IMR-90 (cell line): ENCODE data around the gene GLT8D2. TPM values are rescaled to one million over a fixed set of nuclear protein-coding genes. Genes with fewer than 3 reads are reported as not detected.

Experiments
- ATAC-seq: fragments of 200-7000 bp; cut with Tn5 transposase; 2 replicates; pipeline ENCODE4 v1.9.1; 2020; ENCODE audit warnings: low read depth, mild to moderate bottlenecking, moderate library complexity
- BruUV-seq: library from RNA; stranded (reverse); fragments of 400-500 nt; replicated peaks from 2 replicates; lab custom pipeline; 2021; lab: Mats Ljungman, UMichigan
- CTCF ChIA-PET: fragments of 300-600 bp; formaldehyde crosslinking; extraction: SDS; loops from one replicate; lab custom pipeline; 2021; ENCODE audit warnings: antibody characterized with exemption; lab: Yijun Ruan, JAX
- POLR2A ChIA-PET: fragments of 300-600 bp; sonication (Branson Sonifier 250); formaldehyde crosslinking; loops from one replicate; lab custom pipeline; 2022; ENCODE audit warnings: antibody characterized with exemption; ENCODE audit not compliant: unreplicated experiment; lab: Charles Lee
- DNase-seq: peaks from one replicate; pipeline ENCODE4 v3.0.0; 2013
- H2AFZ ChIP-seq: replicated peaks from 2 replicates; pipeline ENCODE3; 2013; ENCODE audit warnings: low read length, mild to moderate bottlenecking; ENCODE audit not compliant: poor library complexity
- H2AK5ac ChIP-seq: 2 replicates; pipeline ENCODE4 v1.6.1; 2013; ENCODE audit warnings: low read depth, low read length, inconsistent platforms
- H2AK9ac ChIP-seq: replicated peaks from 2 replicates; pipeline ENCODE3; 2013; ENCODE audit warnings: mild to moderate bottlenecking, low read depth, low read length, moderate library complexity; ENCODE audit not compliant: poor library complexity
- H2BK120ac ChIP-seq: 2 replicates; pipeline ENCODE4 v1.6.1; 2013; ENCODE audit warnings: low read depth, low read length, inconsistent platforms
- H2BK15ac ChIP-seq: 3 replicates; pipeline ENCODE4 v1.6.1; 2013; ENCODE audit warnings: low read depth, low read length, inconsistent platforms
- H2BK20ac ChIP-seq: 2 replicates; pipeline ENCODE4 v1.6.1; 2013; ENCODE audit warnings: low read depth, mild to moderate bottlenecking, inconsistent platforms, low read length, moderate library complexity
- H2BK5ac ChIP-seq: 2 replicates; pipeline ENCODE4 v1.6.1; 2013; ENCODE audit warnings: mild to moderate bottlenecking, low read depth, low read length, inconsistent platforms; ENCODE audit not compliant: poor library complexity, severe bottlenecking
- H3K14ac ChIP-seq: replicated peaks from 2 replicates; pipeline ENCODE4 v1.6.1; 2013; ENCODE audit warnings: low read depth, low read length, inconsistent platforms
- H3K18ac ChIP-seq: 2 replicates; pipeline ENCODE4 v1.6.1; 2013; ENCODE audit warnings: low read depth, low read length, control low read depth
- H3K23ac ChIP-seq: 2 replicates; pipeline ENCODE4 v1.6.1; 2013; ENCODE audit warnings: low read depth, low read length, inconsistent platforms
- H3K27ac ChIP-seq: 2 replicates; pipeline ENCODE4 v1.5.1; 2013; ENCODE audit warnings: mild to moderate bottlenecking, control low read depth, low read length; ENCODE audit not compliant: insufficient read depth
- H3K27me3 ChIP-seq: 2 replicates; pipeline ENCODE4 v1.6.1; 2013; ENCODE audit warnings: low read length; ENCODE audit not compliant: control insufficient read depth, insufficient read depth
- H3K36me3 ChIP-seq: 2 replicates; pipeline ENCODE4 v1.6.1; 2013; ENCODE audit warnings: low read length, mixed read lengths; ENCODE audit not compliant: control insufficient read depth, insufficient read depth
- H3K4ac ChIP-seq: 2 replicates; pipeline ENCODE4 v1.6.1; 2013; ENCODE audit warnings: low read depth, low read length, inconsistent platforms
- H3K4me1 ChIP-seq: 2 replicates; pipeline ENCODE4 v1.6.1; 2013; ENCODE audit warnings: low read length, mixed read lengths; ENCODE audit not compliant: control insufficient read depth, insufficient read depth
- H3K4me2 ChIP-seq: 2 replicates; pipeline ENCODE4 v1.6.1; 2013; ENCODE audit warnings: low read depth, mild to moderate bottlenecking, control low read depth, low read length, moderate library complexity
- H3K4me3 ChIP-seq: 2 replicates; pipeline ENCODE4 v1.5.1; 2013; ENCODE audit warnings: low read depth, mild to moderate bottlenecking, control low read depth, low read length, moderate library complexity; ENCODE audit not compliant: insufficient read depth
- H3K56ac ChIP-seq: 2 replicates; pipeline ENCODE4 v1.6.1; 2013; ENCODE audit warnings: low read length, inconsistent platforms; ENCODE audit not compliant: insufficient read depth; ENCODE audit errors: extremely low read depth
- H3K79me1 ChIP-seq, 2 experiments: 2 replicates each; pipeline ENCODE4 v1.6.1; 2013; ENCODE audit warnings: low read length in 2 of 2, inconsistent platforms in 1 of 2, low read depth in 1 of 2
- H3K9ac ChIP-seq: 2 replicates; pipeline ENCODE4 v1.6.1; 2013; ENCODE audit warnings: low read depth, low read length, control low read depth
- H3K9me1 ChIP-seq: 2 replicates; pipeline ENCODE4 v1.6.1; 2013; ENCODE audit warnings: low read length, inconsistent platforms; ENCODE audit not compliant: insufficient read depth
- H3K9me3 ChIP-seq: 2 replicates; pipeline ENCODE4 v1.6.1; 2013; ENCODE audit warnings: low read length; ENCODE audit not compliant: control insufficient read depth, insufficient read depth
- H4K20me1 ChIP-seq: 2 replicates; pipeline ENCODE4 v1.6.1; 2013; ENCODE audit warnings: low read length, inconsistent platforms; ENCODE audit not compliant: insufficient read depth
- H4K5ac ChIP-seq: 2 replicates; pipeline ENCODE4 v1.6.1; 2013; ENCODE audit warnings: mild to moderate bottlenecking, low read depth, low read length, control low read depth
- H4K8ac ChIP-seq, 2 experiments: 2 replicates each; pipeline ENCODE4 v1.6.1; 2013; ENCODE audit warnings: low read depth in 2 of 2, low read length in 2 of 2, control low read depth in 1 of 2, inconsistent platforms in 1 of 2
- H4K91ac ChIP-seq: 2 replicates; pipeline ENCODE4 v1.6.1; 2013; ENCODE audit warnings: low read depth, low read length, inconsistent platforms; ENCODE audit not compliant: insufficient read depth
- BHLHE40 ChIP-seq: fragments of 150-350 bp; IDR thresholded peaks from 2 replicates; pipeline ENCODE4 v1.6.1; 2016; ENCODE audit warnings: mild to moderate bottlenecking, low read depth, low read length
- CEBPB ChIP-seq: IDR thresholded peaks from 2 replicates; pipeline ENCODE4 v1.6.1; 2012; ENCODE audit warnings: low read depth, low read length, improper control_type of control experiment
- CHD1 ChIP-seq: IDR thresholded peaks from 2 replicates; pipeline ENCODE4 v1.6.1; 2012; ENCODE audit warnings: low read depth, low read length, improper control_type of control experiment
- ELK1 ChIP-seq: fragments of 150-350 bp; IDR thresholded peaks from 2 replicates; pipeline ENCODE4 v1.6.1; 2016; ENCODE audit warnings: low read depth, mild to moderate bottlenecking, low read length, moderate library complexity, borderline replicate concordance
- FOS ChIP-seq: fragments of 150-350 bp; IDR thresholded peaks from 2 replicates; pipeline ENCODE4 v1.6.1; 2016; ENCODE audit warnings: low read depth, low read length
- MAFK ChIP-seq: IDR thresholded peaks from 2 replicates; pipeline ENCODE4 v1.6.1; 2012; ENCODE audit warnings: low read depth, low read length, improper control_type of control experiment
- MAZ ChIP-seq: IDR thresholded peaks from 2 replicates; pipeline ENCODE4 v1.6.1; 2012; ENCODE audit warnings: low read depth, mild to moderate bottlenecking, low read length, improper control_type of control experiment, moderate library complexity, borderline replicate concordance
- MXI1 ChIP-seq: IDR thresholded peaks from 2 replicates; pipeline ENCODE4 v1.6.1; 2012; ENCODE audit warnings: low read depth, mild to moderate bottlenecking, low read length, moderate library complexity, borderline replicate concordance
- NFE2L2 ChIP-seq: fragments of 150-350 bp; IDR thresholded peaks from 2 replicates; pipeline ENCODE4 v1.6.1; 2016; ENCODE audit warnings: low read depth, mild to moderate bottlenecking, low read length
- POLR2A ChIP-seq: IDR thresholded peaks from 2 replicates; pipeline ENCODE4 v1.6.1; 2012; ENCODE audit warnings: mild to moderate bottlenecking, low read depth, low read length
- RAD21 ChIP-seq: IDR thresholded peaks from 2 replicates; pipeline ENCODE4 v1.6.1; 2012; ENCODE audit warnings: low read length, improper control_type of control experiment
- RFX5 ChIP-seq: IDR thresholded peaks from 2 replicates; pipeline ENCODE4 v1.8.0; 2012; ENCODE audit warnings: low read depth, mild to moderate bottlenecking, low read length, moderate library complexity
- SMC3 ChIP-seq: fragments of 150-350 bp; IDR thresholded peaks from 2 replicates; pipeline ENCODE4 v1.6.1; 2016; ENCODE audit warnings: low read depth, mild to moderate bottlenecking, antibody characterized with exemption, low read length, moderate library complexity
- USF2 ChIP-seq: fragments of 150-350 bp; IDR thresholded peaks from 2 replicates; pipeline ENCODE4 v1.6.1; 2017; ENCODE audit warnings: mild to moderate bottlenecking, antibody characterized with exemption, low read length, low read depth
- WGBS, 2 experiments: methylation state at CpG; one replicate each; pipeline versions ENCODE4 v1.1.5 to v1.1.7; 2013; ENCODE audit warnings: missing lambda C conversion rate in 2 of 2; ENCODE audit not compliant: insufficient read length in 1 of 2; ENCODE audit errors: extremely low coverage in 2 of 2; 5-methylcytosine and 5-hydroxymethylcytosine counted together
- dilution Hi-C: fragments of 300-500 bp; cut with HindIII; formaldehyde crosslinking; loops from one replicate; pipeline ENCODE4 v1.14.3; 2018; ENCODE audit warnings: low sequenced_read_pairs; ENCODE audit not compliant: unreplicated experiment
- in situ Hi-C: fragments of 300-500 bp; cut with MboI; formaldehyde crosslinking; loops from 3 replicates; pipeline ENCODE4 v1.14.3; 2019; ENCODE audit warnings: low sequenced_read_pairs, inconsistent platforms, mixed read lengths
- intact Hi-C: fragments of 100-400 bp; cut with micrococcal nuclease; formaldehyde crosslinking; loops from 2 replicates; pipeline ENCODE4 v1.10.0; 2022
- polyA plus RNA-seq, 3 experiments: library from polyadenylated mRNA; depleted of rRNA; stranded (reverse); fragments of >200 nt; gene quantifications; 2 replicates each; pipeline ENCODE4 v1.2.3, GENCODE V29; 2012; ENCODE audit warnings: low replicate concordance in 1 of 3
- total RNA-seq: library from RNA; depleted of rRNA; stranded (reverse); fragments of >200 nt; gene quantifications from 2 replicates; pipeline ENCODE4 v1.2.3, GENCODE V29; 2012

The GLT8D2 gene
- total and polyA plus RNA-seq, 2 of the 4 experiments (the other 2 are of a cell fraction) = 33.5 to 47.9 TPM

GRCh38 chr12:103994235-103994634, 55.8 kb downstream of the GLT8D2 start:
- no TSS peak for BruUV-seq

More at GRCh38 chr12:103994235-103994634, 55.8 kb downstream of the GLT8D2 start:
- in situ Hi-C loops = no loop called here
- Histone ChIP-seq H3K4me1 (no peaks in the 10 kb centered on the region), H3K4me2 (no peak overlapping the region), H3K4me3 (no peak overlapping the region), H4K20me1 (no peaks in the 10 kb centered on the region), H3K23ac (no peak overlapping the region), H2AK9ac (no peak overlapping the region), H3K14ac (no peak overlapping the region), H3K27ac (no peak overlapping the region), H3K56ac (no peak overlapping the region), H2BK120ac (no peak overlapping the region), H3K4ac (no peak overlapping the region), H2BK20ac (no peak overlapping the region), H2AFZ (no peak overlapping the region), H4K91ac (no peak overlapping the region), H4K5ac (no peak overlapping the region), H3K9me1 (no peaks in the 10 kb centered on the region), H3K36me3 (peaks cover 2% of the 10 kb centered on the region), H3K9ac (no peak overlapping the region), H3K79me1 (no peaks in the 10 kb centered on the region), H3K27me3 (no peaks in the 10 kb centered on the region), H3K9me3 (no peaks in the 10 kb centered on the region), H2AK5ac (no peak overlapping the region), H2BK5ac (no peak overlapping the region), H3K18ac (no peak overlapping the region), H2BK15ac (no peak overlapping the region), H4K8ac (no peak overlapping the region)
- TF ChIP-seq MAFK (no peak), NFE2L2 (no peak), SMC3 (no peak), BHLHE40 (no peak), USF2 (no peak), MXI1 (no peak), FOS (no peak), RFX5 (no peak), CEBPB (no peak), ELK1 (no peak), MAZ (no peak), POLR2A (no peak), RAD21 (no peak), CHD1 (no peak)
- ChIA-PET POLR2A (no interaction called here), CTCF (no interaction called here)
- intact Hi-C loops = no loop called here
- dilution Hi-C loops = no loop called here
- DNase-seq (no peak), ATAC-seq (no peak)
- 100% methylated on average over 1 of the region's 4 CpGs; no CpG with 5 or more reads in 1 of the 2 experiments for WGBS, 2 experiments
